ENCODE measurements around the gene ABHD12.

ABHD12 gene

GRCh38 chr20:25280051-25280573, 110.5 kb downstream of the ABHD12 start:
- DNase-seq (ENCODE audit: low spot score), result no peak
- TF ChIP-seq, protein P1, sequence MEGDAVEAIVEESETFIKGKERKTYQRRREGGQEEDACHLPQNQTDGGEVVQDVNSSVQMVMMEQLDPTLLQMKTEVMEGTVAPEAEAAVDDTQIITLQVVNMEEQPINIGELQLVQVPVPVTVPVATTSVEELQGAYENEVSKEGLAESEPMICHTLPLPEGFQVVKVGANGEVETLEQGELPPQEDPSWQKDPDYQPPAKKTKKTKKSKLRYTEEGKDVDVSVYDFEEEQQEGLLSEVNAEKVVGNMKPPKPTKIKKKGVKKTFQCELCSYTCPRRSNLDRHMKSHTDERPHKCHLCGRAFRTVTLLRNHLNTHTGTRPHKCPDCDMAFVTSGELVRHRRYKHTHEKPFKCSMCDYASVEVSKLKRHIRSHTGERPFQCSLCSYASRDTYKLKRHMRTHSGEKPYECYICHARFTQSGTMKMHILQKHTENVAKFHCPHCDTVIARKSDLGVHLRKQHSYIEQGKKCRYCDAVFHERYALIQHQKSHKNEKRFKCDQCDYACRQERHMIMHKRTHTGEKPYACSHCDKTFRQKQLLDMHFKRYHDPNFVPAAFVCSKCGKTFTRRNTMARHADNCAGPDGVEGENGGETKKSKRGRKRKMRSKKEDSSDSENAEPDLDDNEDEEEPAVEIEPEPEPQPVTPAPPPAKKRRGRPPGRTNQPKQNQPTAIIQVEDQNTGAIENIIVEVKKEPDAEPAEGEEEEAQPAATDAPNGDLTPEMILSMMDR (conservative IDR thresholded peaks at IDR 0.05; ENCODE audit: low read depth), result no peak
- ChIA-PET CTCF (interaction anchor here (0.7 kb wide), 1 partner anchor 25 kb away, joined by 3 read pairs; no protein-coding TSS in a partner anchor), POLR2A (ENCODE audit: low non-redundant PET) (no interaction called here)
- peak overlapping the region; percentile 33 for H3K27ac ChIP-seq

DNA sequence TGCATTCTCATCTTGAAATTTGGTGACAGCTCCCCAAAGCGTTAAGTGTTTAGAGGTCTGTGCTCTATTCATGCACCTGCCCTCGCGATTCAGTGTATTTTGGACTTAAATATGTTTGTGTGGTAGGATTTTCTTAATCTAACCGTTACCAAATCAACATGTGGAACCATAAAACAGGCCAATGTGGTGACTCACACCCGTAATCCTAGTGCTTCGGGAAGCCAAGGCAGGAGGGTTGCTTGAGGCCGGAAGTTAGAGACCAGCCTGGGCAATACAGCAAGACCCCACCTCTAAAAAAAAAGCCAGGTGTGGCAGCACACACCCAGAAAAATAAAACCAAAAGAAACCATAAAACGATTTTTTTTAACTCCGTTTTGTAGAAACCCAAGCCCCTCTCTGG, 111.2 kb downstream of the ABHD12 start:
- TF ChIP-seq, protein P1 (conservative IDR thresholded peaks at IDR 0.05; ENCODE audit: low read depth), result no peak
- ChIA-PET POLR2A (ENCODE audit: low non-redundant PET) (no interaction called here), CTCF (no interaction called here)
- no peak for DNase-seq (ENCODE audit: low spot score)
- peak overlapping the region; percentile 33 for H3K27ac ChIP-seq

DNA sequence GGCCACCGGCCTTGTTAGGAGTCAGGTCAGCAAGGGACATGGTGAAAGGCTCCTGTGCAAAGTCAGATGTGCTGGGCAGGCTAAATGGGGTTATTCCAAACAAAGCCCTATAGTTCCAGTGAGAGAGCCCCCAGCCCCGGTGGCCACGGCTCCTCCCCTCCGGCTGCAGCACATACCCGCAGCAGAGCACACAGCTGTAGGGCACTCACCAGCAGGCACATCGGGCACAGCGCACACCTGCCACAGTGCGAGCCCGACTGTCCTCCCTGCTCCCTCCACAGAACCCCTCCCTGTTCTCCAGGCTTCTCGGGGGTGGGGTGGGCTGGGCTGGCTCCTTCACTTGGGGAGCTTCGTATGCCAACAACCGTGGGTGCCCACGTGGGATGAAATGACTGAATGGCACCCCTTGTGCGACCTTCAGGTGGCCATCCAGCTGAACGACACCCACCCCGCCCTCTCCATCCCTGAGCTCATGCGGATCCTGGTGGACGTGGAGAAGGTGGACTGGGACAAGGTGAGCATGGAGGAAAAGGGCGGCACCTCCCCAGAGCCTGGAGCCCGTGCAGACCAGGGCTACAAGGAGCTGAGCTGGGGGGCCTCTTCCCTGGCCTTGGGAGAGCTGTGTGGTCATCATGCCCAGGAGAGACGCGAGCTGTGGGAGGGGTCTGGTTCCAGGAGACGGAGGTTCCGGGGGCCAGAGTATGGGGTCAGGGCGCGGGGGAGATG, 111.8 kb downstream of the ABHD12 start:
- no peak for DNase-seq (ENCODE audit: low spot score)
- TF ChIP-seq, protein P1 (conservative IDR thresholded peaks at IDR 0.05; ENCODE audit: low read depth), result no peak
- ChIA-PET POLR2A (ENCODE audit: low non-redundant PET) (no interaction called here), CTCF (no interaction called here)
- H3K27ac ChIP-seq, result peak overlapping the region; percentile 9

DNA sequence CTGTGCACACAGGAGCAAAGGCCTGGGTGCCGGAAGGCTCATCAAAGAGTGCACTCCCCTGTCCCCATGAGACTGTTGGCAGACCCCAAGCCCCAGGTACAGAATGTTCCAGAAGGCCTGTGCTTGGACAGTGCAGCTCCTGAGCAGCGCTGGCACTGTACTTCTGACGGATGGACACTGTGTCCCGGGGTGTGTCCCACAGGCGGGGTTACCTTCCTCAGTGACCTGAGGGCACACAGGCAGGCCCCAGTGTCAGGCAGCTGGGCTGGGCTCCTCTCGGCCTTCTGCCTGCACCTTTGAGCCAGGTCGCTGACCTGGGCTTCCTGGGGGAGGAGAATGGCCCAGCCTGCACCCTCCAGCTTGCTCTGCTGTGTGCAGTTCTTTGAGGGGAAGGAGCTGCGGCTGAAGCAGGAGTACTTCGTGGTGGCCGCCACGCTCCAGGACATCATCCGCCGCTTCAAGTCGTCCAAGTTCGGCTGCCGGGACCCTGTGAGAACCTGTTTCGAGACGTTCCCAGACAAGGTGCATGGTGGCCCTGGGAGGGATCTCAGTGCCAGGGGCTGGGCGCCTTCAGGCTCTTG, 112.6 kb downstream of the ABHD12 start:
- TF ChIP-seq, protein P1 (conservative IDR thresholded peaks at IDR 0.05; ENCODE audit: low read depth), result no peak
- POLR2A ChIA-PET (ENCODE audit: low non-redundant PET), result no interaction called here
- H3K27ac ChIP-seq, result peak overlapping the region; percentile 9
- no peak for DNase-seq (ENCODE audit: low spot score)
- CTCF ChIA-PET, result no interaction called here

- H3K27ac ChIP-seq, result peak overlapping the region; percentile 9
- POLR2A ChIA-PET (ENCODE audit: low non-redundant PET), result no interaction called here
- TF ChIP-seq, protein P1 (conservative IDR thresholded peaks at IDR 0.05; ENCODE audit: low read depth), result no peak
- DNase-seq (ENCODE audit: low spot score), result no peak
- CTCF ChIA-PET, result no interaction called here
These were observed 113.4 kb downstream of the ABHD12 start for GRCh38 chr20:25277051-25277801.

DNA sequence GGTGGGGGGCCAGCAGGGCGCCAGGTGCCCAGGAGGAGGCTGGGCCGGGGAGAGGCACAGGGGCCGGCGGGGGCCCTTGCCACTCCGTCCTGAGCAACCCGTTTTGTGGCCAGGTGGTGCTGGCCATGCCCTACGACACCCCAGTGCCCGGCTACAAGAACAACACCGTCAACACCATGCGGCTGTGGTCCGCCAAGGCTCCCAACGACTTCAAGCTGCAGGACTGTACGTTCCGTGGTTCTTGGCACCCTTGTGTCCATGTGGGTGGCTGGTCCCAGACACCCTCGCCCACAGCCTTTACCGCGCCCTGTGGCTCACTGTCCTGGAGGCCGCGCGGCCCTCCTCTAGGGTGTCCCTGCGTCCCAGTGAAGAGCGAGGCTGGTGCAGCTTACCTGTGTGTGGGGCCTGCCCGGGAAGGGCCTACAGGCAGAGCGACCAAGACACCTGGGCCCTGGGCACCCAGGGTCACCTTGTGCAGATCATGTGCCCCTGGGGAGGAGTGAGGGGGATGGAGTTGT, 114.0 kb downstream of the ABHD12 start:
- ChIA-PET CTCF (no interaction called here), POLR2A (ENCODE audit: low non-redundant PET) (no interaction called here)
- no peak for DNase-seq (ENCODE audit: low spot score)
- H3K27ac ChIP-seq, result no peak overlapping the region
- TF ChIP-seq, protein P1 (conservative IDR thresholded peaks at IDR 0.05; ENCODE audit: low read depth), result no peak

All from RWPE1 (cell line).